PC-9 (cell line): ENCODE results near the gene DPH5. TPM values are rescaled to one million over a fixed set of nuclear protein-coding genes. Genes with fewer than 3 reads are reported as not detected.

ENCODE experiments used
- BruUV-seq: library from RNA; stranded (reverse); fragments of 400-500 nt; replicated peaks from 2 replicates; lab custom pipeline; 2021; lab: Mats Ljungman, UMichigan
- CTCF ChIA-PET: fragments of 300-600 bp; sonication (Branson Sonifier 250); formaldehyde crosslinking; loops from one replicate; lab custom pipeline; 2022; ENCODE audit warnings: antibody characterized with exemption; lab: Charles Lee
- POLR2A ChIA-PET: fragments of 300-600 bp; sonication (Branson Sonifier 250); formaldehyde crosslinking; loops from one replicate; lab custom pipeline; 2022; ENCODE audit warnings: antibody characterized with exemption; ENCODE audit not compliant: unreplicated experiment; lab: Charles Lee
- DNase-seq, 2 experiments: peaks; one replicate each; pipeline versions ENCODE4 v3.0.0 to v3.0.0-alpha.2; 2015 to 2022; ENCODE audit warnings: mixed read lengths in 1 of 2
- H2AFZ ChIP-seq: fragments of 200-600 bp; sonication (generic); 2 replicates; pipeline ENCODE4 v1.8.1; 2017; ENCODE audit warnings: antibody characterized with exemption
- H3F3A ChIP-seq: fragments of 200-600 bp; sonication (generic); 2 replicates; pipeline ENCODE4 v1.8.1; 2017; ENCODE audit warnings: antibody characterized with exemption, mild to moderate bottlenecking, low read depth; ENCODE audit not compliant: insufficient read depth
- H3K27ac ChIP-seq: fragments of 200-600 bp; sonication (generic); 2 replicates; pipeline ENCODE4 v1.6.1; 2016; ENCODE audit warnings: mixed run types
- H3K27me3 ChIP-seq: fragments of 200-600 bp; sonication (generic); 2 replicates; pipeline ENCODE4 v1.6.1; 2016; ENCODE audit warnings: low read depth, mixed run types; ENCODE audit not compliant: insufficient read depth
- H3K36me3 ChIP-seq: fragments of 200-600 bp; sonication (generic); 2 replicates; pipeline ENCODE4 v1.6.1; 2016; ENCODE audit warnings: low read depth, mixed run types
- H3K4me1 ChIP-seq: fragments of 200-600 bp; sonication (generic); replicated peaks from 2 replicates; pipeline ENCODE4 v1.6.1; 2016; ENCODE audit warnings: mixed run types; ENCODE audit not compliant: insufficient read depth
- H3K4me2 ChIP-seq: fragments of 200-600 bp; sonication (generic); 2 replicates; pipeline ENCODE4 v1.6.1; 2017; ENCODE audit warnings: mixed run types
- H3K4me3 ChIP-seq: fragments of 200-600 bp; sonication (generic); 2 replicates; pipeline ENCODE4 v1.6.1; 2016; ENCODE audit warnings: mixed run types
- H3K79me2 ChIP-seq: fragments of 200-600 bp; sonication (generic); 2 replicates; pipeline ENCODE4 v1.6.1; 2017; ENCODE audit warnings: low read depth, mixed run types
- H3K9me2 ChIP-seq: fragments of 200-600 bp; sonication (generic); 2 replicates; pipeline ENCODE4 v1.8.1; 2017; ENCODE audit warnings: mild to moderate bottlenecking; ENCODE audit not compliant: insufficient read depth
- H3K9me3 ChIP-seq: fragments of 200-600 bp; sonication (generic); 2 replicates; pipeline ENCODE4 v1.8.1; 2016; ENCODE audit warnings: low read depth; ENCODE audit not compliant: insufficient read depth
- H4K20me1 ChIP-seq: fragments of 200-600 bp; sonication (generic); 2 replicates; pipeline ENCODE4 v1.8.1; 2017; ENCODE audit not compliant: insufficient read depth
- EZH2 ChIP-seq: fragments of 200-600 bp; sonication (generic); IDR thresholded peaks from 2 replicates; pipeline ENCODE4 v1.8.0; 2017; ENCODE audit warnings: antibody characterized with exemption, low read depth
- intact Hi-C: fragments of 100-400 bp; cut with micrococcal nuclease; formaldehyde crosslinking; loops from one replicate; pipeline ENCODE4 v1.10.0; 2022; ENCODE audit not compliant: unreplicated experiment
- total RNA-seq: library from RNA; stranded (reverse); gene quantifications from 2 replicates; pipeline ENCODE4 v1.2.3, GENCODE V29; 2021
- TF ChIP-seq, protein P1 (sequence below): fragments of 200-600 bp; sonication (generic); conservative IDR thresholded peaks from 2 replicates; pipeline ENCODE4 v1.6.1; 2017; ENCODE audit warnings: mixed run types, antibody characterized with exemption, mild to moderate bottlenecking, moderate library complexity

Gene DPH5
- total RNA-seq, 1 experiment from 2014 or later: 39.4 TPM

DNA sequence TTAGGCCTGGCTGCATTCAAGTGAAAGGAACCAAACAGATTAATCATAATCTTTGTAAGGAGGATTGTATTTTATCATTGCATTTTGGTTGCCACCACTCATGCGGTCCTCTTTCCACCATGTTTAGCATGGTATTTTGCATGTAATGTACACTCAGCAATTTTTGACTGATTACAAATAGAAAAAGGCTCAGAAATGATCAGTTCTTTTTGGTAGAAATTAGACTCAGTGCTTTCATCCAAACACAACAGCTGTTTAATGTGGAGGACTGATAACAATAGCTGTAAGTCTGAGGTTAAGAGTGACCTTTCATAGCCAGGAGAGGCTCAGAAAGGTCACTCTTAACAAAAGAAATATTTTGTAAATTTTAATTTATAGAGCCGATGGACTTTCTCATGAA, 25.3 kb upstream of the DPH5 start:
- Histone ChIP-seq H3K9me2 (0 out of 2 replicates have a peak, but pooled peaks cover 4% of the 10 kb centered on the region), H3K79me2 (no peaks in the 10 kb centered on the region), H2AFZ (no peak overlapping the region), H3K9me3 (no peaks in the 10 kb centered on the region), H4K20me1 (no peaks in the 10 kb centered on the region), H3K4me2 (no peak overlapping the region), H3K36me3 (no peaks in the 10 kb centered on the region), H3K4me1 (no peaks in the 10 kb centered on the region), H3K27me3 (no peaks in the 10 kb centered on the region), H3K27ac (no peak overlapping the region), H3K4me3 (no peak overlapping the region), H3F3A (no peaks in the 10 kb centered on the region)
- ChIA-PET POLR2A (no interaction called here), CTCF (no interaction called here)
- BruUV-seq: no TSS peak
- intact Hi-C loops: no loop called here
- DNase-seq: no peak
- TF ChIP-seq, protein P1, sequence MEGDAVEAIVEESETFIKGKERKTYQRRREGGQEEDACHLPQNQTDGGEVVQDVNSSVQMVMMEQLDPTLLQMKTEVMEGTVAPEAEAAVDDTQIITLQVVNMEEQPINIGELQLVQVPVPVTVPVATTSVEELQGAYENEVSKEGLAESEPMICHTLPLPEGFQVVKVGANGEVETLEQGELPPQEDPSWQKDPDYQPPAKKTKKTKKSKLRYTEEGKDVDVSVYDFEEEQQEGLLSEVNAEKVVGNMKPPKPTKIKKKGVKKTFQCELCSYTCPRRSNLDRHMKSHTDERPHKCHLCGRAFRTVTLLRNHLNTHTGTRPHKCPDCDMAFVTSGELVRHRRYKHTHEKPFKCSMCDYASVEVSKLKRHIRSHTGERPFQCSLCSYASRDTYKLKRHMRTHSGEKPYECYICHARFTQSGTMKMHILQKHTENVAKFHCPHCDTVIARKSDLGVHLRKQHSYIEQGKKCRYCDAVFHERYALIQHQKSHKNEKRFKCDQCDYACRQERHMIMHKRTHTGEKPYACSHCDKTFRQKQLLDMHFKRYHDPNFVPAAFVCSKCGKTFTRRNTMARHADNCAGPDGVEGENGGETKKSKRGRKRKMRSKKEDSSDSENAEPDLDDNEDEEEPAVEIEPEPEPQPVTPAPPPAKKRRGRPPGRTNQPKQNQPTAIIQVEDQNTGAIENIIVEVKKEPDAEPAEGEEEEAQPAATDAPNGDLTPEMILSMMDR: no peak
- TF ChIP-seq EZH2: no peak

DNA sequence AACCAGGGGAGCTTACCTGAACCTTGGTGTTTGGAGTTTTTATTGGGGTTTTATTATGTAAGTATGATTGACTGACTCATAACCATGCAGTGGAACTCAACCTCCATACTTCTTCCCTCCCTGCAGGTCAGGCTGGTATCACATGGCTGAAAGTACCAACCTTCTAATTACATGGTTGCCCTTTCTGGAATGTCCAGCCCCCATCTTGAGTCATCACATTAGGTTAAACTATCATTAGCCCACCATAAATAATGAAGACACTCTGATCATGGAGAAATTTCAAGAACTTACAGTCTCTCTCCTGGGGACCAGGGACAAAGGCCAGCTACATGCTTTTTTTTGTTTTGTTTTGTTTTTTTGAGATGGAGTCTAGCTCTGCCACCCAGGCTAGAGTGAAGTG, 19.2 kb upstream of the DPH5 start:
- no TSS peak for BruUV-seq
- Histone ChIP-seq H3K27me3 (no peaks in the 10 kb centered on the region), H3K36me3 (peaks cover 16% of the 10 kb centered on the region), H2AFZ (no peak overlapping the region), H3K27ac (no peak overlapping the region), H3K4me3 (no peak overlapping the region), H3K9me2 (no peaks in the 10 kb centered on the region), H4K20me1 (no peaks in the 10 kb centered on the region), H3K9me3 (peaks cover 18% of the 10 kb centered on the region), H3K79me2 (no peaks in the 10 kb centered on the region), H3K4me1 (no peaks in the 10 kb centered on the region), H3F3A (no peaks in the 10 kb centered on the region), H3K4me2 (no peak overlapping the region)
- intact Hi-C loops: no loop called here
- ChIA-PET POLR2A (no interaction called here), CTCF (no interaction called here)
- TF ChIP-seq EZH2: no peak
- TF ChIP-seq, protein P1: no peak
- no peak for DNase-seq

DNA sequence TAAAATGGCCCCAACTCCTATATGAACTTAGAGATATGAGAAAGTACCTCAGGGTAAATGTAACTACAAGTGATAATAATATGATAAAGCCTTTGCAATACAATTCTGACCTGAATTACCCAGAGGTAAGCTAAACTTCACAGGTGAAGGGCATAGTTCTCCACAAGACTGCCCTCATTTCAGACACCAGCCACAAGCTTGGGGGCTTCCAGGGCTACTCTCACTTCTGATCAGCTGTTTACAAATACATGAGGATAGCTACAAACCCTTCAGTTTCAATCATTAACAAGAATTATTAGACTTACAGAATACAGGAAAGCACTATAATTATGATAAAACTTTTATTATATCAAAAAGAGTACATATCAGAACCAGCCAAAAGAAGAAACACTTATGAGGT, 18.7 kb upstream of the DPH5 start:
- ChIA-PET CTCF (no interaction called here), POLR2A (no interaction called here)
- Histone ChIP-seq H3K27ac (no peak overlapping the region), H3K36me3 (peaks cover 21% of the 10 kb centered on the region), H3K79me2 (no peaks in the 10 kb centered on the region), H3K9me2 (no peaks in the 10 kb centered on the region), H3F3A (no peaks in the 10 kb centered on the region), H3K4me2 (no peak overlapping the region), H3K4me3 (no peak overlapping the region), H2AFZ (no peak overlapping the region), H3K27me3 (no peaks in the 10 kb centered on the region), H3K9me3 (peaks cover 18% of the 10 kb centered on the region), H3K4me1 (no peaks in the 10 kb centered on the region), H4K20me1 (no peaks in the 10 kb centered on the region)
- BruUV-seq: no TSS peak
- intact Hi-C loops: no loop called here
- DNase-seq: no peak
- TF ChIP-seq EZH2: no peak
- TF ChIP-seq, protein P1: no peak
